Endothelial cell of coronary artery (primary cell): ENCODE measurements around the gene GFM1. TPM values are rescaled to one million over a fixed set of nuclear protein-coding genes. Genes with fewer than 3 reads are reported as not detected.

Experiments
- total RNA-seq: library from RNA; depleted of rRNA; stranded (reverse); fragments of >200 nt; gene quantifications from 2 replicates; pipeline ENCODE4 v1.2.3, GENCODE V29; 2014

GFM1 gene
- 55.2 and 68.1 TPM in 2 replicates for total RNA-seq

GRCh38 chr3:158644345-158644908 lies at the start of gene GFM1:
GFM1 (plus strand) TSS chr3:158644527; CDS start chr3:158644635, 108 bp downstream.

GRCh38 chr3:158672215-158673176 lies 28.2 kb downstream of the GFM1 start, which contains the start of gene LXN:
LXN (minus strand) TSS chr3:158672648; CDS start chr3:158672478, 170 bp downstream.

GRCh38 chr3:158731938-158732855 lies 87.9 kb downstream of the GFM1 start, which contains the start of gene RARRES1:
RARRES1 (minus strand) TSS chr3:158732457; CDS start chr3:158732415, 42 bp downstream.

Other genes starting within 250 kb of the GFM1 start
- 6.6 and 6.7 TPM in 2 replicates for gene MLF1, start 73.3 kb upstream of the GFM1 start, total RNA-seq
- 76.1 and 114 TPM in 2 replicates for gene LXN, start 28.1 kb downstream of the GFM1 start, total RNA-seq
- 0.81 and 4.2 TPM in 2 replicates for gene RARRES1, start 87.9 kb downstream of the GFM1 start, total RNA-seq
- gene MFSD1, start 157.5 kb downstream of the GFM1 start, total RNA-seq = 56.1 and 59.6 TPM in 2 replicates